Measurements from ENCODE around the gene HBG1.

The HBG1 gene

DNA sequence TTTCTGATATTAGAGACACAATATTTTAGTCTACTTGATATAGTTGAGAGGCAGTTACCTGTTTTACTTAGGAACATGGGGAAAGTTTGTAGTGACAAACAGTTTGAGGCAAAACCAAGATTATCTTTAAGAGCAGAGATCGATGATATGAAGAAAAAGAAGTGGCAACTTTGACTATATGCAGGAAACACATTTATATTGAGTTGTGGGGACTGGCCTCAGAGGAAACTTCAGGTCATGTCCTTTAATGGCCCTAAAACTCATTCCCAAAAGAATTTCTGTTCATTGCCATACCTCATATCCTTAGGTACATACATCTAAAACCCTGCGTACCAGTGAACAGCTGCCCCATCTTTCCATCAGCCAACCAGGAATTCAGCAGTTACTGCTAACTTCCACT, 4.5 kb downstream of the HBG1 start:
- DNase-seq, result no peak

DNA sequence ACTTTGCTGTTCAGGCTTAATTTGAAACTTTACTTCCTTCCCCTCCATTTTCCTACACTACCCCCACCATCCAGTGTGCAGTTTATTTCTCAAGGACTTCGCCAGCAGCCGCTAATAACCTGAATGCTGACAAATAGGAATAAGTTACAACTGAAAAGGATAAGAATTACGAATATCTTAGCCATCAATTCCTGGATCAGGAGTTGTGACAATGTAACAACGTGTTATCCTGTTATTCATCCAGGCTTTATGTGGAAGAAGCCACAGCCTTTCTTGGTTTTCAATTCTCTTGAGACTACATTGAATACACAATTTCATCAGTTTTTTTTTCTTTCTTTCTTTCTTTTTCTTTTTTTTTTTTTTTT, 5.9 kb downstream of the HBG1 start:
- DNase-seq, result no peak

- no peak for DNase-seq
Observed at GRCh38 chr11:5242933-5243815, 6.5 kb downstream of the HBG1 start.

- no peak for DNase-seq
Observed at GRCh38 chr11:5242208-5242607, 7.4 kb downstream of the HBG1 start.

DNA sequence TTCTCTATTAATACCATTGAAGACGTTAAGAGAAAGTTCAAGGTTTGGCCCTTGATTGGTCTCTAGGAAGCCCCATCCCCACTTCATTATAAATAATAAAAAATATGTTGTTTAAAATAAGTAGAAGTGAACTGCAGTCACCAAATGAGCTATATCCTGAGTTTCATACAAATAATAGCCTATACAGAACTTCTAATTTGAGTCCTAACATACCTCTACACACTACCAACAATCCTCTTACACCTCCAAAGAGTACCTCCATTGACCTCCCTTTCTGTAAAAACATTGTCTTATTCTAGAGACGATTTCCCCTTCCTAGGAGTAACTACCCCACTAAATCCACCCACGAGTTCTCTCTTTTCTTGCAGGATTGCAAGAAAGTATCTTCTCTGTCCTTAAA, 8.2 kb downstream of the HBG1 start:
- no peak for DNase-seq

DNA sequence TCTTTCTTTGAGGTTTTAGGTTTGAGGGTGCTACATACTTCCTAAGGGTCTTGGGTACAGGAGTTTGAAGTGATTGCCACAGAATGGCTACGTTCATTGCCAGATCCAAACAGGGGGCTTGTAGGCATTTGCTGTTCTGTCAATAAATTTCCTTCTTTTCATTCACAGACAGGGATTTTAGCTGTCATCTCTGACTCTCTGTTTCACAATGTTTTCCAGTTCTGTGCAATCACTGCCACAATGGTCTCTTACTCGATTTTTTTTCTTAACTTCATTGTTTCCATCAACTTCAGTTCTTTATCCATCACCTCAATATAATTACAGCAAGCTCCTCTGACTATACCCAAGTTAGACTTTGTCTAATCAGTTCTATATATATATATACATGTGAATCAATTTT, 9.2 kb downstream of the HBG1 start:
- DNase-seq, result no peak

GRCh38 chr11:5240056-5240455, 9.6 kb downstream of the HBG1 start:
- no peak for DNase-seq

GRCh38 chr11:5239046-5239445, 10.6 kb downstream of the HBG1 start:
- no peak for DNase-seq

DNA sequence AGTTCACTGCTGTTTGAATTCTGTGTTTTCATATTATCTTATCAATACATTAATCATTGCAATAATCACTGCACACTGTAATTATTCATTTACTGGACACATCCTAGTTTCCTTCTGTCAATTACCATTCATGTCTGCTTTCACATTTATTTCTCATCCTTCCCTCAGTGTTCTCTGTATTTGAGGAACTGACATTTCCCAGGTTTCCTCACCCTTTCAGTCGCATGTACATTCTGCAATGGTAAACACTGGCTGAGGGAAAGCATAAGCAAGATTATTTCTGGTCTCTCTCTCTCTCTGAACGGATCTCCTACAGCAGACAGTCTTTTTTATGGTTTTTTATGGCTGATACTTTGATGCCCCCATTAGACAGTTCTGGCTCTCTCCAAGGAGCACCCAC, 11.2 kb downstream of the HBG1 start:
- no peak for DNase-seq

GRCh38 chr11:5237420-5237819, 12.2 kb downstream of the HBG1 start:
- no peak for DNase-seq

- DNase-seq, result no peak
Observed at GRCh38 chr11:5235364-5236095, 14.1 kb downstream of the HBG1 start.

DNA sequence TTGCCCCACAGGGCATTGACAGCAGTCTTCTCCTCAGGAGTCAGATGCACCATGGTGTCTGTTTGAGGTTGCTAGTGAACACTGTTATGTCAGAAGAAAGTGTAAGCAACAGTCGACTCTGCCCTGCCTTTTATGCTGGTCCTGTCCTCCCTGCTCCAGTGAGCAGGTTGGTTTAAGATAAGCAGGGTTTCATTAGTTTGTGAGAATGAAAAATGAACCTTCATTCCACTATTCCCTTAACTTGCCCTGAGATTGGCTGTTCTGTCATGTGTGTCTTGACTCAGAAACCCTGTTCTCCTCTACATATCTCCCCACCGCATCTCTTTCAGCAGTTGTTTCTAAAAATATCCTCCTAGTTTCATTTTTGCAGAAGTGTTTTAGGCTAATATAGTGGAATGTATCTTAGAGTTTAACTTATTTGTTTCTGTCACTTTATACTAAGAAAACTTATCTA, 15.2 kb downstream of the HBG1 start, which contains the start of gene HBD:
HBD (minus strand) TSS at position 103 of the 454 bp plus-strand sequence; CDS start at position 53, 50 bp downstream.
- DNase-seq, result no peak

GRCh38 chr11:5233307-5233706, 16.4 kb downstream of the HBG1 start:
- DNase-seq, result no peak

DNA sequence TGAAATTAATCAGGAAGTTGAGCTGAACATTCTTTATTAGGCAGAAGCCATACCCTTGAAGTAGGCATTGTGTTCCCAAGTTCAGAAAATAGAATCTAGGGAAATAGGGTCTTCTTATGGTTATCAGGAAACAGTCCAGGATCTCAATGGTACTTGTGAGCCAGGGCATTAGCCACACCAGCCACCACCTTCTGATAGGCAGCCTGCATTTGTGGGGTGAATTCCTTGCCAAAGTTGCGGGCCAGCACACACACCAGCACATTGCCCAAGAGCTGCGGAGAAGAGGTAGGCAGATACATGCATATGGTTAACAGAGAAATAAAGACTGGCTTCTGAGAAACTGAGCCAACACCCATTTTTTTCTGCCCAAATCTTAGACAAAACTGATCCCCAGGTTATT, 16.8 kb downstream of the HBG1 start:
- no peak for DNase-seq

GRCh38 chr11:5232176-5232575, 17.5 kb downstream of the HBG1 start:
- DNase-seq, result no peak

- no peak for DNase-seq
Observed at GRCh38 chr11:5231111-5231510, 18.5 kb downstream of the HBG1 start.

- no peak for DNase-seq
Observed at GRCh38 chr11:5230266-5230665, 19.4 kb downstream of the HBG1 start.

DNA sequence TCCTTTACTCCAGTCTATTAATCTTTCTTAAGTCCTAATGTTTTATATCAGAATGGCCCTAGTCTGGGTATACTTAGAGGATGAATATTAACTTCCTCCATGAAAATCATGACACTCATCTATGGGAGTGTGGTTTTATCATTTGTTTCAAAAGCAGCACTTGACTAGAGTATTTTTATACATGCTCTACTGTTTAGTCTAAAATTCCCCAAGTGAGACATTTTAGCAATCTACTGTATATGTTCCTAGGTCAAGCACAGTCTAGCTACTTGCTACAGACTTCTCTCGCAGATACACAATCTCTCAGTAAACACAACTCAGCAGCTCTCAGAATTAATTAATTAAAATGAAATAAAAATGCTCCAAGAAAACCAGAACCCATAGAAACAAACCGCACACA, 19.9 kb downstream of the HBG1 start:
- no peak for DNase-seq

- no peak for DNase-seq
Observed at GRCh38 chr11:5229356-5229755, 20.3 kb downstream of the HBG1 start.

DNA sequence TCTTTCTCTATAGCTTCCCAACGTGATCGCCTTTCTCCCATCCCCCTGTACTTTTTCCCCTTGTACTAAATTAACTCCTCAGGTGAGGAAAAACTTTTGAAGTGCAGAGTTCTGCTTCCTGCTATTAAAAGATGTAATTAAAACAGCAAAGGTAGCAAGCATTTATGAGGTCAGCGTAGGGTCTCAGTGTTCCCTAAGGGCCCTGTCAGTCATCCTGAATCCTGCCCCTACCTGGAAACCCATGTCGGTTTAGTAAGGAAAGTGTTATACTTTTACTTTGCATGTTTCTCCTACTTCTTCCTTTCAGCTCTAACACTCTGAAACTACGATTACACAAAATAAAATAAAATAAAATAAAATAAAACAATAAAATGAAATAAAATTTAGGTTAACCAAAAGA, 21.5 kb downstream of the HBG1 start:
- DNase-seq, result no peak

DNA sequence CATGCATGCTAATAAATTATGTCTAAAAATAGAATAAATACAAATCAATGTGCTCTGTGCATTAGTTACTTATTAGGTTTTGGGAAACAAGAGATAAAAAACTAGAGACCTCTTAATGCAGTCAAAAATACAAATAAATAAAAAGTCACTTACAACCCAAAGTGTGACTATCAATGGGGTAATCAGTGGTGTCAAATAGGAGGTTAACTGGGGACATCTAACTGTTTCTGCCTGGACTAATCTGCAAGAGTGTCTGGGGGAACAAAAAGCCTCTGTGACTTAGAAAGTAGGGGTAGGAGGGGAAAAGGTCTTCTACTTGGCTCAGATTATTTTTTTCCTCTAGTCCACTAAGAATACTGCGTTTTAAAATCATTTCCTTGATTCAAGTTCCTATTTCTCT, 22.0 kb downstream of the HBG1 start:
- no peak for DNase-seq

DNA sequence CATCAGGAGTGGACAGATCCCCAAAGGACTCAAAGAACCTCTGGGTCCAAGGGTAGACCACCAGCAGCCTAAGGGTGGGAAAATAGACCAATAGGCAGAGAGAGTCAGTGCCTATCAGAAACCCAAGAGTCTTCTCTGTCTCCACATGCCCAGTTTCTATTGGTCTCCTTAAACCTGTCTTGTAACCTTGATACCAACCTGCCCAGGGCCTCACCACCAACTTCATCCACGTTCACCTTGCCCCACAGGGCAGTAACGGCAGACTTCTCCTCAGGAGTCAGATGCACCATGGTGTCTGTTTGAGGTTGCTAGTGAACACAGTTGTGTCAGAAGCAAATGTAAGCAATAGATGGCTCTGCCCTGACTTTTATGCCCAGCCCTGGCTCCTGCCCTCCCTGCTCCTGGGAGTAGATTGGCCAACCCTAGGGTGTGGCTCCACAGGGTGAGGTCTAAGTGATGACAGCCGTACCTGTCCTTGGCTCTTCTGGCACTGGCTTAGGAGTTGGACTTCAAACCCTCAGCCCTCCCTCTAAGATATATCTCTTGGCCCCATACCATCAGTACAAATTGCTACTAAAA, 22.8 kb downstream of the HBG1 start, which contains the start of gene HBB:
HBB (minus strand) TSS at position 340 of the 579 bp plus-strand sequence; CDS start at position 290, 50 bp downstream.
- DNase-seq, result no peak

DNA sequence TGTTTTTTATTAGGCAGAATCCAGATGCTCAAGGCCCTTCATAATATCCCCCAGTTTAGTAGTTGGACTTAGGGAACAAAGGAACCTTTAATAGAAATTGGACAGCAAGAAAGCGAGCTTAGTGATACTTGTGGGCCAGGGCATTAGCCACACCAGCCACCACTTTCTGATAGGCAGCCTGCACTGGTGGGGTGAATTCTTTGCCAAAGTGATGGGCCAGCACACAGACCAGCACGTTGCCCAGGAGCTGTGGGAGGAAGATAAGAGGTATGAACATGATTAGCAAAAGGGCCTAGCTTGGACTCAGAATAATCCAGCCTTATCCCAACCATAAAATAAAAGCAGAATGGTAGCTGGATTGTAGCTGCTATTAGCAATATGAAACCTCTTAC, 24.2 kb downstream of the HBG1 start:
- DNase-seq, result no peak
